HuH-7.5 (cell line): ENCODE measurements around the gene PEX19.

ENCODE experiments used
- DNase-seq: peaks from one replicate; pipeline ENCODE4 v3.0.0; 2011; ENCODE audit warnings: low spot score

The PEX19 gene

DNA sequence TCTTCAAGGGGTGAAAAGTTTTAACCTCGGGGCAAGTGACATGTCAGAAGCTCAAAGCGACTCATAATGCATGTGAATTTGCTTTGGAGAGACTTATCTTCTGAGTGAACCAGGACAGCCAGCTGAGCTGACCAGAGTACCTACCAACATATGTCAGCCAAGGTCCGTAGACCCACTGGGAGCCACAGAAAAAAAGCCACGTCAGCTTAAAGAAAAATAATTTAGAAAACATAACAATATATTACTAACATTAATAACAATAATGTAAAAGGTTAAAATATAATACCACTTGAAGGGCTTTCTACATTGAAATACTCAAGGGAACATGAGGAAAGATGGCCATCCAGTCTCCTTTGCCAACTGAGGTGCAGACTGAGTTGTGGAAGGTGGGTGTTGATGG, 6.9 kb downstream of the PEX19 start:
- DNase-seq: no peak

DNA sequence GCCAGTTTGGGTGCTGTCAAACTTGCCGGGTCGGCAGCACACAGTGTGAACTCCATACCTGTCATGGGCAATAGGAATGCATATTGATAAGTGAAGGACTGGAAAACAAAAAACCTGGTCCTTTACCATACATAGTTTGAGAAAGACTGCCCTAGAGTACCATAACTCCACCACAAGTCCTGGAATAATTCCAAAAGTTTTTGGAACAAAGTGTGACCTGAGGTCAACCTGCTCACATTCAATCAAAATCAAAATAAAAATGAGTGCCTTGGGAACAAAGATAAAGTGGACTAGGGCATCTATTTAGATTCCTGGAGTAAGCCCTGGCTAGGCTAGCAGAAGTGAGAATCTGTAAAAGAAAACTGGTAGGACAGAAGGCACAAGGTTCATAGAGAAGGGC, 7.6 kb downstream of the PEX19 start:
- DNase-seq: no peak

DNA sequence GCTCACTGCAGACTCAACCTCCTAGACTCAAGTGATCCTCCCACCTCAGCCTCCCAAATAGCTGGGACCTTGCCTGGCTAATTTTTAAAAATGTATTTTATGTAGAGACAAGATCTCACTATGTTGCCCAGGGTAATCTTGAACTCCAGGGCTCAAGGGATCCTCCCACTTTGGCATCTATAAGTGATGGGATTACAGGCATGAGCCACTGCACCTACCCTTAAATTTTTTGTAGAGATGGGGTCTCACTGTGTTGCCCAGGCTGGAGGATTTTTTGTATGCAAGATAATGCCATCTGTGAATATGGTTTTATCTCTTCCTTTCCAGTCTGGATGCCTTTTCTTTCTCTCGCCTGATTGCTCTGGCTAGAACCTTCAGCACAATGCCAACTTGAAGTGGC, 13.9 kb downstream of the PEX19 start:
- no peak for DNase-seq

DNA sequence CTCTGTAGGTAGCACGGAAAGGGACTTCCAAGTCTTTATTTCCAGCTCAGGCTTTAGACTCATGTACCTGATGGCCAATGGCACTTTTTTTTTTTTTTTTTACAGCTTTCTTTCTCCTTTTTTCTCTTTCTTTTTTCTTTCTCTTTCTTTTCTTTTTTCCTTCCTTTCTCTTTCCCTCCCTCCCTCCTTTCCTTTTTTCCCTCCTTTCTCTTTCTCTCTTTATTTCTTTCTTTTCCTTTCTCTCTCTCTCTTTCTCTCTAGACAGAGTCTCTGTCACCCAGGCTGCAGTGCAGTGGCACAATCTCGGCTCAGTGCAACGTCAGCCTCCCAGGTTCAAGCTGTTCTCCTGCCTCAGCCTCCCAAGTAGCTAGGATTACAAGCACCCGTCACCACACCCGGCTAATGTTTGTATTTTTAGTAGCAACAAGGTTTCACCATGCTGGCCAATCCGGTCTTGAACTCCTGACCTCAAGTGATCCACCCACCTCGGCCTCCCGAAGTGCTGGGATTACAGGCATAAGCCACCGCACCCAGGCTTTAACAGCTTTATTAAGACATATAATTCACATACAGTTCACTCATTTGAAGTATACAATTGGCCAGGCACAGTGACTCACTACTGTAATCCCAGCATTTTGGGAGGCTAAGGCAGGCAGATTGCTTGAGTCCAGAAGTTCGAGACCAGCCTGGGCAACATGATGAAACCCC, 17.5 kb downstream of the PEX19 start:
- no peak for DNase-seq

DNA sequence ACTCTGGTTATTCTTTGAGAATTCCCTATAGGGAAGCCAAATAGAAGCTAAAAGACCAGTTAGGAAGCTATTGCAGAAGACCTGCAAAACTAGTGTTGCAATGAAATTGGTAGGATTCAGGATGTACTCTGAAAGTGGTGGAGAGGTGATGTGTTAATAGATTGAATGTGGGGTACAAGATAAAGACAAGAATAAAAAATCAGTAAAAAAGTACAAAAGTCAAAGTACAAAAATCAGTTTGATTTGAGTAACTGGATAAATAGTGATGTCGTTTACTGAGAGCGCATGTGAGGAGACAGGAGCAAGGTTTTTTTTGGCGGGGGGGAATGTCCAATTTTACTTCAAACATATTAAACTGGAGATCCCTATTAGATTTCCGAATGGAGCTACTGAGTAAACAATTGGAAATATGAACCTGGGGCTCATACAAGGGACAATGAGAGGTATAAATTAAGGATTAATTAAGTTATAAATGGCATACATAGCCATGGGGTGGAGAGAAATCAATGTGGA, 20.1 kb downstream of the PEX19 start:
- no peak for DNase-seq

DNA sequence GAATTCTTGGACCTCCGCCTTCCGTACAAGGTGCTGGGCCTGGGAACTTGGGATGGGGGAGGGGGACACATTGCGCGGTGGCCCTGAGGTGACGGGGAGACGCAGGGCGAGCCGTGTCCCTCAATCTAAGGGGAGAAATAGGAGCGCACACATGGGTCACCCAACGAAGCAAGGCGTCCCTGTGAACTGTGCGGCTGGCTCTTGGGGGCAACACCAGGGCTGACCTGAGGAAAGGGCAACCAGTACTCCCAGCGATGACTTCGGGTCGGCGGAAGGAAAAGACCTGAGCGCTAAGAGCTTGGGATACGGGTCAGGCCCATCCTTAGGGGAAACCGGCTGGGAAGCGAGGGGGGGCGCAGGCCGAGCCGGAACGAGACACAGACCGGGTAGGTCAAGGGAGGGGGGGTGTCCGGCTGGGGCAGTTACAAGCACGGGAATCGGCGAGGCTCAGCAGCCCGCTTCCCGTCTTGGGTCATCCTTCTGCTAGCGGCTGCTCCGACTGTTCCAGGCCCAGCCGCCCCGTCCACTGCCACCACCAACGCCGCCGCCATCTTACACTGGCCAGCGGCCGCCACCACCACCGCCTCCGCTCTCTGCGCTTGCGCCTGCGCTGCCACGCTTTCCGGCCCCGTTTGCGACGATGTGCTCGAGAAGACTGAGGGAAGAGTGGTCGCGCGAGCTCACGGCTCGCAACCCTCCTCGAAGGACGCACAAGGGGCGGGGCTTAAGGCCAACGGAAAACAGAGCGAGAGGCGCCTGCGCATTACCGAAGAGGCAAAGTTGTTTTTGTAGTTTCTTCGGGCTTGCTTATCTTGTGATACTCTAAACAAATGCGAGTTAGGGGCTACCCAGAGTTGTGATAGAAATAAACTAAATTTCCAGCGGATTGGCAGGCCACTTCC, 22.8 kb downstream of the PEX19 start, which contains the start of gene DCAF8:
DCAF8 (minus strand) TSS at position 657 of the 902 bp plus-strand sequence. CDS start 18,541 bp downstream, outside the sequence.
- DNase-seq: peak; percentile 68

DNA sequence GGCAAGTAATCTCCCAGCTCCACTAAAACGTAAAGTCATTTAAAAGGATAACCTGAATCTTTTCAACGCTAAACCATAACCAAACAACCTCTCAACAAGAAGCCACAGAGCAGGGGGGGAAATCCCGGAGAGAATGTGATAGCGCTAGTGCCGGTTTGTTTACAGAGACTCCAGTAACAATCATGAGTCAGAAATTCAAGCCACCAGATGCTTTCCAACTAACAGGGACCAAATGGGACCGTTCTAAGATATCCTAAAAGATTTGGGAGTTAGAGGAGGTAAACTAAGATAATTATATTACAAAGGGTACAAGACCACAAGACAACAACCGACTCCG, 23.4 kb downstream of the PEX19 start:
- peak; percentile 55 for DNase-seq

DNA sequence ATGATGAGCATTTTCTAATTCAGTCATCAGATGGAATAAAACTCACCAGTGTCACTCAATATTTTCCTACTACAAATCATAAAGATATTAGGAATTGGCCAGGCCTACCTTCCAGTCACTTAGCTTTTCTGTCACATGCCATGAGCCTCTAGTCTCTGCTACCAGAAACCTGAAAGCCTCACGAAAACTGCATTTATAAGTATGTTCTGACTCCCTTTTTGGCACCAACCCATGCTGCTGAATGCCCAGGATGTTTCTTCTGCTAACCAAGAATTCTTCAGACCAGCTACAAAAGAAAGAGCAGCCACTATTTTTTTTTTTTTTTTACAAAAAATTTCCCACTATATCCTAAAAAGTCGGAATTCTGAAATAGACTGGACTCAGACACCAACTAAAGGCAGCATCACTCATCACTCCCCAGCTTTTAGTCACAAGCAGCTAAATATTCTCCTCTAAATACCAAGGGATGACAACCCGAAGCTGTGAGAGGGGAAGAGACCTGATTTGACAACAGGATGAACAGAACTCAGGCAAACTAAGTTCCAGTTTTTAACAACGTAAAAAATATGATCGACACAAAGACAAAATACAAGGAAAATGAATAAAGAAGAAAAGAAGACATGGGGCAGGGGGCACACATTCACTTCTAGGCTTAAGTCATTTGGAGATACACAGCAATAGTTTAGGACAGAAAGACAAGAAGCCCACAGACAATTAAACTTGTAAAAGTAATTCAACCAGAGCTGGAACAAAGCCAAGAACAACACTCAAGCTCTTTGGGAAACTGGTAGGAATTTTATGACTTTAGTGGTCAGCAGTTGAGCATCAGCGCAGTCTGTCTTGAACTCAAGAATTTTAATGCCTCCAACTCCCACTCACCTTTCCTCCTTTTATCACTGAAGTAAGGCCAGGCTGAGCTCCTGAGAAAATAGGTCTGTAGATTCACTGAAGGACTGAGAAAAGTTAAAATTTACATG, 24.2 kb downstream of the PEX19 start:
- DNase-seq: no peak

DNA sequence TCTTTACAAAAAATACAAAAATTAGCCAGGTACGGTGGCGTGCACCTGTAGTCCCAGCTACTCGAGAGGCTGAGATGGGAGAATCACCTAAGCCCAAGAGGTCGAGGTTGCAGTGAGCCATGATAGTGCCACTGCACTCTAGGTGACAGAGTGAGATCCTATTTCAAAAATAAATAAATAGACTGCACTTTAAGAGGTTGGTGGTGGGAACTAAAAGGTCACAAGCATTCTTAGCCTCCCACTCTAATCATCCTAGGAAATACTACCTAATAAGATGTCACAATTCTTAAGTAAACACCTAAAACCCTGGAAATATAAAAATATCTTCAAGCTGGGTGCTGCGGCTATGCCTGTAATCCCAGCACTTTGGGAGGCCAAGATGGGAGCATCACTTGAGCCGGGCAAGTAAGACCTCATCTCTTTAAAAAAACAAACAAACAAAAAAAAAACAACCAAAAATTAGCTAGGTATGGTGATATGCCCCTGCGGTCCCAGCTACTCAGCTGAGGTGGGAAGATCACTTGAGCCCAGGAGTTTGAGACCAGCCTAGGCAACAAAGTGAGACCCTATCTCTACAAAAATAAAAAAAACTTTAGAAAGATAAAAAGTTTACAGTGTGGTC, 26.6 kb downstream of the PEX19 start:
- no peak for DNase-seq

DNA sequence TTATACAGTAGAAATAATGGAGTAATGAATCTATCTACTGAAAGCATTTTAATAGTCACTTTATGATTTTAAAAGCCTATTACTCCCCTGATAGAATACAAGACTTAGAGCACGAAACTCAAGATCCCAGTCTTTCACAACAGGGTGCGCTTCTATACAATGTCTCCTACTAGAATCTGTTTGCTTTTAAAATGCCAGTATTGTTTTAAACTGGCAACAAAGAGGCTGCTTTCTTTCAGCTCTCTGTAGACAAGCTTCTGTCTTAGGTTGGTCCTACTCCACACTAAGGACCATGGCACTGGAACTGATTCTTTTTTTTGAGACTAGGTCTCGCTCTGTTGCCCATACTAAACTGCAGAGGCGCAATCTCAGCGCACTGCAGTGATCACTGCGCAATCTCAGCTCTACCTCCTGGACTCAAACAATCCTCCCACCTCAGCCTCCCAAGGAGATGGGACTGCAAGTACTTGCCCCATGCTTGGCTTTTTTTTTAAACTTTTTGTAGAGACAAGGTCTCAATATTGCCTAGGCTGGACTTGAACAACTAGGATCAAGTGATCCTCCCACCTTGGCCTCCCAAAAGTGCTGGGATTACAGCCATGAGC, 27.4 kb downstream of the PEX19 start:
- no peak for DNase-seq

DNA sequence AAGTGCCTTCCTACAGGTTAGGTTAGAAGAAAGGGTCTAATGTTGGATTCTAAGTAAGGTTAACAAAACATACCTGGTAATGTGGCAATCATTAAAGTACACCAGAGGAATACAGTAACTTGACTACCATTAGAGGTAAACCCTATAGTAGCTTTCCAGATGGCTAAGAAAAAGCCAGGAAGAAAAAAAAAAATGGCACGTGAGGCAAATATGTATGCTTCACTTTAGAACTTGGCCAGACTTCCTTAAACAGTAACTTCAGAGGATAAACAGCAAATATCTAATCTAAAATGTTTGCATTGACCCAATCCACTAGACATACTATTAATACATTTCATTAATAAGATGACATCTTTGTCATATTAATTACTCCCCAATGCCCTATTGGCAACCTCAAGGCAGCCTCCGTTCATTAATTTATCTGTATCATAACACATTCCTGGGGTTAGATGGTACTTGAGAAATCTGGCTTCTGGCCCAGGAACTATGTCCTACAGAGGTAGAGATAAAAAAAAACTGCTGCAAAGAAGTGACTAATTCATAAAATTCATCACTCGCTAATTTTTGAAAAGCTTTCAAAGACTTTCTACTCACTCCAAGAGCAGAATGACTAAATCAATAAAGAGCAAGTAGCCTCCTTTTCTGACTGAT, 28.4 kb downstream of the PEX19 start:
- no peak for DNase-seq

DNA sequence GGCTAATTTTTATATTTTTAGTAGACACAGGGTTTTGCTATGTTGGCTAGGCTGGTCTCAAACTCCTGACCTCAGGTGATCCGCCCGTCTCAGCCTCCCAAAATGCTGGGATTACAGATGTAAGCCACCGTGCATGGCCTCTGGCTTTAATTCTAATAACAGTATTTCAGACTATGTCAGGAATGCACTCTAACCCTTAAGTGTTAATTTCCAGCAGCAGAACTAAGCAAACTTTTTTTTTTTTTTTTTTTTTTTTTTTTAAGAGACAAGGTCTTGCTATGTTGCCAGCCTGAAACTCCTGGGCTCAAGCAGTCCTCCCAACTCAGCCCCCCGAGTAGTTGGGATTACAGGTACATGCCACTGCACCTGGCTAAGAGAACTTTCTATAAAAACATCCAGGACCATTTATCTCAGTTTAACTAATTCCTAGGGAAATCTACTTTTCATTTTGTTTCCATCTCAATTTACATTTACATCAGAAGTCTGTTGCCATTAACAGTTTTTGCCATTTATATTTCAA, 29.1 kb downstream of the PEX19 start:
- DNase-seq: no peak

DNA sequence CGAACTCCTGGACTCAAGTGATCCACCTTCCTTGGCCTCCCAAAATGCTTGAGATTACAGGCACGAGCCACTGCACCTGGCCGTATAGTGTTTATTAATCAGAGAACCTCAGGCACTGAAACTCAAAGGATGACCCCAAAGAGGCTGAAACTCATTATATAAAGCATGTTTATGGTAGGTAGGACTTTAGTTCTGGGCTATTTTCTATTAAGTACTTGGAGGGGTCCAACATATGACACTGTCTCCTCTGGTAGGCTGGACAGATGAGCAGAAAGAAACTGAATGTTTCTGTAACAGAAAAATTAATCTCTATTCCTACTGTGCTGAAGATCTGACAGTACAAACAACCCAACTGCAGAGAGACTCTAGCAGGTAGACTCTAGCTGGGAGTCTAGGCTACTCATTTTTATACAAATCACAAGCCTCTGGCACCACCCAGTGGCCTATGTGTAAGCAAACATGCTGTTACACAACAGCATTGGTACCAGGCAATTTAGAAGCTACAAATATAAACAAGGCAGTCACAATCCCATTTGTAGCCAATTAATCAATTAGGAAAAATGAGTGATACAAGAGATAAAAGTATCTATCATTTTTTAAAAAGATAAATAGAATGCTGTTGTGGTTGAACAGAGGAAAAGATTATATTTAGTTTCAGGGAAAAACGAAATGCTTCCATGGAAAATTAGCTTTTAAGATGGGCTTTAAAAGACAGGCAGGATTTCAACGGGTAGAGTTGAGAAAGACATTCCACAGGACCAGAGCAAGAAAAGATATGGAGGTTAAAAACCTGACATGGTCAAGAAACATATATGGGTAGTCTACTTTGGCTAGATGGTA, 33.0 kb downstream of the PEX19 start:
- peak; percentile 61 for DNase-seq

DNA sequence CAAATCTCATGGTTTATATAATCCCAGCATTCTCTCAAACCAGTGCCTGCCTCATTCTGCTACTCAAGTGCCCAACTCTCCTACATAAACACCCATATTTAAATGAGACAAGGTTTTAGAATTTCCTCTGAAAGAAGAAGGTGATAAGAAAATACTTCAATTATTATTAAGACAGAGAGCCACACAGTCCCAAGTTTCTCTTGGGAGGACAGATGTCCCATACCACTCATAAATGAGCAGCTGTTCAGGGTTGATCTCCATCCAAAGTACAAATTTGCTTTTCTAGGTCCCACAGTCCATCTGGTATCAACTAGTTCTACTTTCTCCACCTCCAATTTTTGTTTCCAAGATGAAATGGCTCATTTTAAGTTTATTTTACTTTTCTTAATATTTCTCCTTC, 33.9 kb downstream of the PEX19 start:
- no peak for DNase-seq

DNA sequence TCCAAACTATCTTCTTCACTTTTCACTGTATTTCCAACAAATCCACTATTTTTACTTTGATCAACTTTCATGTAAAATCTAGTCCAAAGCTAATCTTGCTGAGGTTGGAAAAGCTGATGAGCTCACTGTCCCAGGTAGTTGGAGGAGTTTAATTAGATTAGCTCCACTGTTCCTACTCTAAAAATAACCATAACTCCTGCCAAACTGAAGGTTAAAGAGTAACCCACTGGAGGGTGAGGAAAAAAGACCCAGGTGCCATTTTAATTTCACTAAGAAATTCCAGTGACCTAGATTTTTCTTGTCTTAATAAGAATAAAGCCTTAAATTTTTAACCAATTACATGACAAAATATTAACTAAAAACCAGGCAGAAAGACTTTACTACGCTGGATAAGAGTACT, 37.9 kb downstream of the PEX19 start:
- no peak for DNase-seq

DNA sequence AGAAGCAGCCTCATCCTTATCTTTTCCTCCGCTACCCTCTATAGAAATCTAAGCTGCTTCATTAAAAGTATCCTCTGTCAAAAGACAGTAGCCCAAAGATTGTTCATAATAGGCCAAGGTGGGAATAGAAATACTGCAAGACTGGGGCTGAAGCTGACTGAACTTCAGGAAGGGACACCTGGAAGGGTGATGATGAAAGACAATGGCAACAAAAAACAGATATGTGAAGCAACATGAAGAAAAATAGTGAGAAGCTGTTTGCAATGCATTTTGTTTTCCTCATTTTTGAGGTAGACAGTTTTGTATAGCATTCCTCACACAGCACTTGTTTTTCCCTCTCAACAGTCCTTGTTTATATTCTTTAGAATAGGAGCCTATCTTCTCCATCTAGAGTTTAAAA, 39.5 kb downstream of the PEX19 start:
- no peak for DNase-seq

DNA sequence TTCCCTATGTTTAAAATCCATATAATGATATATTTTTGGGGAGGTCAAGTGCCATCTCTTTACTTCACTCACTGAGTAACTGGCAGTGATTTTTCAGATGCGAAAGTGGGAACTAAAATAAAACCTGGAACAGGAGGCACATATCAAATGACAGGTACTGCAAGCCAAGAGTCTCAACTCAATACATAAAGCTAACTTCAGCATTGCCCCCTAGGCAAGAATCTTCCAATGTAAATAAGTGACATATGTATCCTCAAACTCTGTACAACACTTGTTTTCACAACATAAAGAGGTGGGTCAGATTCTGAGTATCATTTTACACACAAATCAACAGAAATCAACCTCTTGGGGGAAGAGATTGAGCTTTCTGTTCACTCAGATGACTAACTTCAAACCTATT, 40.7 kb downstream of the PEX19 start:
- no peak for DNase-seq

DNA sequence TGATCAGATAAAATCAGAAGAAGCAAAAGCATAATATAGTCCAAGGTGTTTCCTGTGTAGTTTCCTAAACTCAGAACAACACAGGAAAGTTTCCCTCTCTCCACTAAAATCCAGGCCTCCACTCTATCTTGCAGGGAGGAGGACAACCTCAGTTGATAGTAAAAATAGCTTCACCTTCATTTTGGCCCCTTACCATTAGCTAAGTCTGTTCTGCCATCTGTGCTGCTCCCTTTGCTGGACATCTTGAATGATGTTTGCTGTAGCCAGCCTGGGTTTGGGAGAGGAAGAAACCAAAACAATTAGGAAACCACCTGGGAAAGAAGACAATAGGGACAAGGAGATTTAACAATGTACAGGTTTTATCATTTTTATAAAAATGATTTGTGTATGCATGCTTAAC, 41.2 kb downstream of the PEX19 start:
- DNase-seq: no peak

DNA sequence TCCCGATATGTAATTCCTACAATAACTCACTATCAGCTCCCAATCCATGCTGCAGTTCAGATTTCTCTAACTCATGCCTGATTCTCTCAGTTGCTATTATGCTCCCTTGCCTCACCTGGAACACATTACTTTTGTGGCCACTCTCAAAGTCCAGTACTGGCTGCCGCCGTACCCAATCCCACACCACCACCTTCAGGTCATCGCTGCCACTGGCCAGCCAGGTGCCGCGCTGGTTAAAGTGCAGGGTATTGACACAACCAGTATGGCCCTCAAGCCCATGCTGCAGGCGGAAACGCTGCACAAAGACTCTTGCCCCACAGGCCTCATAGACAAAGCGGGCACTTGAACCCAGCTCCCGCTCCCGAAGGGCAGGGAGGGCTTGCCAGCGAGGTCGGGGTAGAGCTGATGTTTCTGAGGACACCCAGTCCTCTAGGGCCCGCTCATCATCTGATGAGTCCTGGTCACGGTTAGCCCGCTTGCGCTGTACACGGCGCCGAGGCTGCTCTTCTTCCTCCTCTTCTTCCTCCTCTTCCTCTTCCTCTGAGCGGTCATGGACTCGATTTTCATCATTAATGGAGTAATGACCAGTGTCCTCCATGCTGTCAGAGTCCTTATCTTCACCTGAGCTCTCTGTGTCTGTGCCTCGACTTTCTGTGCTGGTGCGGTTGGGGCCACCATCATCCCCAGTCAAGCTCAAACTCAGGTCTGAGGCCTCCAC, 45.2 kb downstream of the PEX19 start:
- DNase-seq: no peak
